T-cell (primary cell): ENCODE data around the gene VAMP5. TPM values are rescaled to one million over a fixed set of nuclear protein-coding genes. Genes with fewer than 3 reads are reported as not detected.
A peak's percentile ranks its signal among the peaks of the same experiment; 100 is the strongest.

ENCODE experiments used
- ATAC-seq, 4 experiments: fragments of 200-7000 bp in 3 of 4; fragments of 150-1000 bp in 1 of 4; cut with Tn5 transposase; replicated peaks in 1 of 4; 1 replicate in 3 of 4; 2 replicates in 1 of 4; pipeline ENCODE4 v1.10.0; 2021; ENCODE audit warnings: moderate library complexity in 3 of 4, mild to moderate bottlenecking in 2 of 4, moderate number of reproducible peaks in 1 of 4
- CTCF ChIA-PET, 2 donors: fragments of 300-600 bp; sonication (Branson Sonifier 250); formaldehyde crosslinking; loops; one replicate each; lab custom pipeline; 2022; ENCODE audit warnings: antibody characterized with exemption in 2 of 2; lab: Charles Lee
- POLR2A ChIA-PET, 2 donors: fragments of 300-600 bp; sonication (Branson Sonifier 250); formaldehyde crosslinking; loops; one replicate each; lab custom pipeline; 2022; ENCODE audit warnings: antibody characterized with exemption in 2 of 2; lab: Charles Lee
- DNase-seq, 35 experiments: peaks; one replicate each; pipeline versions ENCODE4 v3.0.0 to v3.0.0-alpha.2; 2013 to 2023
- H3K27ac ChIP-seq: one replicate; pipeline ENCODE4 v1.5.1; 2013; ENCODE audit warnings: low read length
- H3K27me3 ChIP-seq, 2 experiments: replicated peaks in 1 of 2; 1 replicate in 1 of 2; 2 replicates in 1 of 2; pipeline versions ENCODE4 v1.6.1 to v1.7.0; 2013; ENCODE audit warnings: low read length in 1 of 2, mixed read lengths in 1 of 2; ENCODE audit not compliant: control insufficient read depth in 2 of 2, insufficient read depth in 2 of 2; ENCODE audit errors: extremely low read depth in 1 of 2
- H3K36me3 ChIP-seq, 2 donors: 1 replicate in 1 of 2; 2 replicates in 1 of 2; pipeline versions ENCODE4 v1.6.1 to v1.7.0; 2013; ENCODE audit warnings: low read length in 1 of 2; ENCODE audit not compliant: control insufficient read depth in 2 of 2, insufficient read depth in 1 of 2; ENCODE audit errors: extremely low read depth in 1 of 2
- H3K4me1 ChIP-seq, 2 experiments: 1 replicate in 1 of 2; 2 replicates in 1 of 2; pipeline versions ENCODE4 v1.6.1 to v1.7.0; 2013; ENCODE audit warnings: low read length in 2 of 2, mixed read lengths in 1 of 2; ENCODE audit not compliant: insufficient read depth in 2 of 2, control insufficient read depth in 1 of 2; ENCODE audit errors: extremely low read depth in 1 of 2
- H3K4me3 ChIP-seq, 2 donors: 1 replicate in 1 of 2; 2 replicates in 1 of 2; pipeline versions ENCODE4 v1.5.1 to v1.7.0; 2013; ENCODE audit warnings: mild to moderate bottlenecking in 2 of 2, low read length in 1 of 2, moderate library complexity in 1 of 2; ENCODE audit not compliant: control insufficient read depth in 1 of 2; ENCODE audit errors: extremely low read depth in 1 of 2
- H3K9me3 ChIP-seq: 2 replicates; pipeline ENCODE4 v1.7.0; 2013
- H3K27ac Mint-ChIP-seq, 2 donors: one replicate each; pipeline ENCODE4 v1.8.0; 2020 to 2021; ENCODE audit warnings: mild to moderate bottlenecking in 2 of 2, mixed read lengths in 2 of 2
- H3K27me3 Mint-ChIP-seq, 2 donors: one replicate each; pipeline ENCODE4 v1.8.0; 2021 to 2022; ENCODE audit warnings: mixed read lengths in 2 of 2
- H3K36me3 Mint-ChIP-seq: one replicate; pipeline ENCODE4 v1.8.0; 2021; ENCODE audit warnings: mixed read lengths
- H3K4me1 Mint-ChIP-seq, 3 donors: one replicate each; pipeline ENCODE4 v1.8.0; 2020 to 2022; ENCODE audit warnings: mixed read lengths in 3 of 3, mild to moderate bottlenecking in 1 of 3
- H3K4me3 Mint-ChIP-seq, 3 donors: one replicate each; pipeline ENCODE4 v1.8.0; 2020 to 2022; ENCODE audit warnings: mild to moderate bottlenecking in 3 of 3, mixed read lengths in 3 of 3, moderate library complexity in 3 of 3
- H3K9me3 Mint-ChIP-seq, 3 donors: one replicate each; pipeline ENCODE4 v1.8.0; 2020 to 2022; ENCODE audit warnings: mixed read lengths in 3 of 3
- WGBS: methylation state at CpG from one replicate; pipeline ENCODE4 v1.1.5; 2013; ENCODE audit warnings: missing lambda C conversion rate; ENCODE audit not compliant: insufficient coverage; 5-methylcytosine and 5-hydroxymethylcytosine counted together
- total RNA-seq, 35 experiments: library from RNA in 6 of 35; stranded (reverse) in 6 of 35; fragments of 120-200 nt in 1 of 35; gene quantifications; one replicate each; pipeline versions ENCODE4 v1.2.1 to v1.2.4 and lab custom pipeline; 2013 to 2026

VAMP5 gene, protein sequence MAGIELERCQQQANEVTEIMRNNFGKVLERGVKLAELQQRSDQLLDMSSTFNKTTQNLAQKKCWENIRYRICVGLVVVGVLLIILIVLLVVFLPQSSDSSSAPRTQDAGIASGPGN
- 10 to 100 TPM; 25.0 to 40.1 (median 33.9) TPM for total RNA-seq
- total RNA-seq (2013), result 19.3 TPM
- 1.4 to 13.7 (median 6.7) reads per million in 29 experiments for total RNA-seq (lab: John Stamatoyannopoulos, UW)

GRCh38 chr2:85584354-85584856 is at the start of gene VAMP5:
Gene VAMP5, plus strand, starts transcription at chr2:85584431. Its CDS starts 60 bp downstream, at chr2:85584491.
- POLR2A ChIA-PET, result no interaction called here
- peak within 1 kb of the TSS; percentile 82 for H3K27ac ChIP-seq
- H3K9me3 ChIP-seq, result no peaks in the 10 kb centered on the region
- H3K27me3 Mint-ChIP-seq, result no peaks in the 10 kb centered on the region
- H3K36me3 Mint-ChIP-seq, result peaks cover 14% of the 10 kb centered on the region
- peak within 1 kb of the TSS; percentile 96 for H3K27ac Mint-ChIP-seq
- 19% methylated on average over 49 of the region's 52 CpGs for WGBS
- H3K9me3 Mint-ChIP-seq, result no peaks in the 10 kb centered on the region
- H3K36me3 ChIP-seq, result peaks cover 11 to 16% of the 10 kb centered on the region in 2 donors
- H3K4me1 Mint-ChIP-seq, result peaks cover 58 to 72% (median 68%) of the 10 kb centered on the region in 3 donors
- peaks cover 28 to 53% of the 10 kb centered on the region in 2 experiments for H3K4me1 ChIP-seq
- DNase-seq, result peak in 17 of 35 experiments; percentile 18 to 70 (median 33)
- CTCF ChIA-PET, result interaction anchor here in 1 of 2 donors (1.0 kb wide), 1 partner anchor 256 kb away, joined by 4 read pairs; the partner anchor contains the start of gene TGOLN2
- peak within 1 kb of the TSS; percentile 68 to 77 for H3K4me3 ChIP-seq
- peak within 1 kb of the TSS; percentile 84 to 88 (median 87) for H3K4me3 Mint-ChIP-seq
- H3K27me3 ChIP-seq, result no peaks in the 10 kb centered on the region
- peak; percentile 60 to 74 (median 70) for ATAC-seq

DNA sequence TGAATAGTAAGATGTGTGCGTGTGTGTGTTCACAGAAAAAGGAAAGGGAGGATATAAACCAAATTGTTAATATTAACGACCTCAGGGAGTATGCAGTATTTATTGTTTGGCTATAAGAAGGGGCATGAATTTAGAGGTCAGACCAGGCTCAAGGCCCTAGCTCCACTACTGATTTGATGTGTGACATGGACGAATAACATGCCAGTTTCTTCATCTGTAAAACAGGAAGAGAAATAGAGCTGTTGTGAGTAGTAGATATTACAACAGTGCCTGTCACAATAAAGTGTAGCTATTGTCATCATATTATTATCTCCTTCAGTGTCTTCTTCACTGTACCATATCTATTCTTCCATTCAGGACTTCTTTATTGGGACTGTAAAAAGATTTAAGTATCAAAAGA is 49.4 kb upstream of the VAMP5 start:
- no peak for DNase-seq
- POLR2A ChIA-PET, result interaction anchor here in 1 of 2 donors (0.6 kb wide), 1 partner anchor 109 kb away, joined by 3 read pairs; no protein-coding TSS in a partner anchor
- CTCF ChIA-PET, result interaction anchor here in 1 of 2 donors (0.7 to 8.7 kb wide), 3 partner anchors 16 to 62 kb away, joined by 3 to 63 read pairs (median 3); no protein-coding TSS in a partner anchor

DNA sequence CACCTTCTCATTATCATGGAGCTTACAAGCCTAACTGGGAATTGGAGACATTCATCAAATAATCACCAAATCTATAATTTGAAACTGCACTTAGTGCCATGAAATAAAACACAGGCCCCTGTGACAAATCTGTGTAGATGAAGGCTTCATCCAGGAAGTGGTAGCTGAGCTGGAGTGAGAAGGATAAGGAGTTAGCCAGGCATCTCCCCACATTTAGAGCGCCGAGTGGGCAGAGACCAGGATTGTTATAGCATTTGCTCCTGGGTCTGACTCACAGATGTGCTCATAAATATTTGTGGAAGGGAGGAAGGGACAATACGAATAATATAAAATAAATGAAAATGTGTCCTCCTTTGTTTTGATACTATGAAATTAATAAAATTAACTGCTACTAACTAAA is 47.8 kb upstream of the VAMP5 start:
- H3K4me1 ChIP-seq, result peaks cover 23 to 29% of the 10 kb centered on the region in 2 experiments
- no CpG with 5 or more reads among the region's 3 CpGs for WGBS
- ATAC-seq (no peak), DNase-seq (no peak)
- no peaks in the 10 kb centered on the region for H3K9me3 ChIP-seq
- Mint-ChIP-seq H3K4me1 (peaks cover 29 to 34% (median 30%) of the 10 kb centered on the region in 3 donors), H3K36me3 (peaks cover 4% of the 10 kb centered on the region), H3K9me3 (no peaks in the 10 kb centered on the region), H3K27me3 (no peaks in the 10 kb centered on the region), H3K27ac (peak overlapping the region; percentile 28 to 48), H3K4me3 (no peak overlapping the region)
- peaks cover 0 to 7% of the 10 kb centered on the region in 2 donors for H3K36me3 ChIP-seq
- ChIA-PET CTCF (interaction anchor here in 1 of 2 donors (1.2 to 8.7 kb wide), 2 partner anchors 14 to 115 kb away, joined by 3 to 63 read pairs; no protein-coding TSS in a partner anchor), POLR2A (interaction anchor here in 1 of 2 donors (0.7 kb wide), 1 partner anchor 182 kb away, joined by 3 read pairs; the partner anchor contains the start of gene ELMOD3)
- peaks cover 0 to 3% of the 10 kb centered on the region in 2 experiments for H3K27me3 ChIP-seq
- no peak overlapping the region for H3K4me3 ChIP-seq
- H3K27ac ChIP-seq, result no peak overlapping the region

More for the DNA sequence above, 49.4 kb upstream of the VAMP5 start:
- H3K36me3 ChIP-seq, result no peaks in the 10 kb centered on the region
- Mint-ChIP-seq H3K27me3 (no peaks in the 10 kb centered on the region), H3K4me3 (no peak overlapping the region), H3K4me1 (peaks cover 15 to 18% (median 16%) of the 10 kb centered on the region in 3 donors), H3K9me3 (no peaks in the 10 kb centered on the region), H3K27ac (peak overlapping the region in 1 of 2 donors; percentile 1), H3K36me3 (no peaks in the 10 kb centered on the region)
- H3K4me3 ChIP-seq, result no peak overlapping the region
- H3K4me1 ChIP-seq, result peaks cover 9 to 17% of the 10 kb centered on the region in 2 experiments
- no peak overlapping the region for H3K27ac ChIP-seq
- ATAC-seq, result no peak
- H3K27me3 ChIP-seq, result peaks cover 0 to 3% of the 10 kb centered on the region in 2 experiments
- no peaks in the 10 kb centered on the region for H3K9me3 ChIP-seq
- 33% methylated on average over 1 of the region's 3 CpGs for WGBS

DNA sequence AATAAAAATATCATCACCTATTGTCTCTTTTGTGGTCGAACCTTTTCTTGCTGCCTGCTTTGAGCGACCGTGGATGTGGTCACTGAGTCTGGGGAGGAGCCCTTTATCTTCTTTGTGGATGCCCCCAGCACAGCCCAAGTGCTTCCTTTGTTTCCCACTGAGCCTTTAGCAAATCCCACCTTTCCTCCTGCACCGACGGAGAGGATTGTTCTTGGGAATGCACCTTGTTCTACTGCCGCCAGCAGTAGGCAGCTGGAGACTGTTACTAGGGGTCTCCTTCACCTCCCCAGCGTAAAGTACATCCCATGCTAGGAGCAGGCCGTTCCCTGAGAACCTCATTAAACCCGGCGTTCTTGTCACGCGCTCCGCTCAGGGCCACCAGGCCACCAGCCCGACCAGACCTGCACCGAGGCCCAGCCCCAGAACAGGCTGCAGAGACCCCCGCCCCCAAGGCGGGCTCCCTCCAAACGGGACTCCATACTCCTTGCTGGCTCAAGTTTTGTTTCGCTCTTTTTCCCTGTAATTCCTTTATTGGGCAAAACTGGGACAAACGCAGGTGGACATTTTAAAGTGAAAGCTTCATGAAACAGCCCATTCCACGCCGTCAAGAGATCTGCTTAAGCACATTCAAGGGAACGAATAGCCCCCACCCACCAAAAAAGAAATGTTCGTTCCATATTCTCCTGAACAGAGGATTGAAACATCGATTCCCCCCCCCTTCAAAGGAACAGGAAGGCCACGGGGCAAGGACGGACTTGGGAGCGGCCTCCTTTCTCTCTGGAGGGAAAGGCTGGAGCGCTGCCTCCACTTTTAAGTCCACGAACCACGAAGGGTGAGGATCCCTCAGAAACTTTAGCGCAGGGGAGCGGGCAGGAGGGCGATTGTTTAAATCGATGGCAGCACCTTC is 46.4 kb upstream of the VAMP5 start:
- Mint-ChIP-seq H3K9me3 (no peaks in the 10 kb centered on the region), H3K4me3 (peak overlapping the region; percentile 92 to 96 (median 94)), H3K4me1 (peaks cover 41 to 45% (median 44%) of the 10 kb centered on the region in 3 donors), H3K36me3 (peaks cover 18% of the 10 kb centered on the region), H3K27me3 (no peaks in the 10 kb centered on the region), H3K27ac (peak overlapping the region; percentile 93 to 95)
- ATAC-seq, result peak in 1 of 4 experiments; percentile 3
- H3K36me3 ChIP-seq, result peaks cover 0 to 20% of the 10 kb centered on the region in 2 donors
- H3K9me3 ChIP-seq, result no peaks in the 10 kb centered on the region
- no peaks in the 10 kb centered on the region for H3K27me3 ChIP-seq
- WGBS, result 2% methylated on average over 28 of the region's 35 CpGs
- H3K27ac ChIP-seq, result peak overlapping the region; percentile 78
- peak in 11 of 35 experiments; percentile 5 to 40 (median 9) for DNase-seq
- ChIA-PET CTCF (interaction anchor here in 1 of 2 donors (0.5 to 8.7 kb wide), 3 partner anchors 13 to 284 kb away, joined by 5 to 63 read pairs (median 15); partner anchors contain the start of gene SH2D6), POLR2A (interaction anchor here (0.5 to 0.9 kb wide), 4 partner anchors 20 to 455 kb away, joined by 3 read pairs; no protein-coding TSS in a partner anchor)
- peak overlapping the region; percentile 97 to 100 for H3K4me3 ChIP-seq
- H3K4me1 ChIP-seq, result peaks cover 23 to 31% of the 10 kb centered on the region in 2 experiments

- no peaks in the 10 kb centered on the region for H3K27me3 ChIP-seq
- POLR2A ChIA-PET, result interaction anchor here (0.5 to 1.3 kb wide), 13 partner anchors 19 to 599 kb away, joined by 3 to 11 read pairs (median 3); partner anchors contain the start of genes GGCX (in 1 of the 2) and TGOLN2 (in 1 of the 2)
- Mint-ChIP-seq H3K4me1 (peaks cover 45 to 49% (median 45%) of the 10 kb centered on the region in 3 donors), H3K36me3 (peaks cover 24% of the 10 kb centered on the region), H3K9me3 (no peaks in the 10 kb centered on the region), H3K4me3 (peak within 1 kb of the TSS; percentile 92 to 96 (median 94)), H3K27ac (peak within 1 kb of the TSS; percentile 93 to 95), H3K27me3 (no peaks in the 10 kb centered on the region)
- peak within 1 kb of the TSS; percentile 97 to 100 for H3K4me3 ChIP-seq
- H3K36me3 ChIP-seq, result peaks cover 0 to 29% of the 10 kb centered on the region in 2 donors
- DNase-seq (peak; percentile 50 to 90 (median 73)), ATAC-seq (peak; percentile 78 to 84 (median 80))
- no peaks in the 10 kb centered on the region for H3K9me3 ChIP-seq
- under 1% methylated on average over 90 of the region's 92 CpGs for WGBS
- H3K27ac ChIP-seq, result peak within 1 kb of the TSS; percentile 78
- CTCF ChIA-PET, result interaction anchor here (0.6 to 8.7 kb wide), 7 partner anchors 12 to 202 kb away, joined by 3 to 63 read pairs (median 4); partner anchors contain the start of genes GGCX (in 1 of the 2) and SH2D6 (in 1 of the 2)
- peaks cover 23 to 31% of the 10 kb centered on the region in 2 experiments for H3K4me1 ChIP-seq
Observed at GRCh38 chr2:85538507-85539360, 45.5 kb upstream of the VAMP5 start, which contains the start of gene MAT2A. Gene MAT2A, plus strand, starts transcription at chr2:85539168. Its CDS starts 120 bp downstream, at chr2:85539288.
